Activated naive CD8-positive, alpha-beta T cell treated with anti-CD3 and anti-CD28 coated beads, Interleukin-2, amount 50 U/mL, for 24 hours (primary cell): ENCODE data around the gene SPTBN5.
A peak's percentile ranks its signal among the peaks of the same experiment; 100 is the strongest.

Source experiments
- ATAC-seq: fragments of 150-1000 bp; cut with Tn5 transposase; one replicate; pipeline ENCODE4 v1.10.0; 2021
- DNase-seq: peaks from one replicate; pipeline ENCODE4 v3.0.0; 2021
- H3K27ac Mint-ChIP-seq: one replicate; pipeline ENCODE4 v1.8.0; 2021; ENCODE audit warnings: mild to moderate bottlenecking, mixed read lengths
- H3K27me3 Mint-ChIP-seq: one replicate; pipeline ENCODE4 v1.8.0; 2021; ENCODE audit warnings: mixed read lengths
- H3K36me3 Mint-ChIP-seq: one replicate; pipeline ENCODE4 v1.8.0; 2021; ENCODE audit warnings: low read depth, mixed read lengths
- H3K4me1 Mint-ChIP-seq: one replicate; pipeline ENCODE4 v1.8.0; 2021; ENCODE audit warnings: mixed read lengths
- H3K4me3 Mint-ChIP-seq: one replicate; pipeline ENCODE4 v1.8.0; 2021; ENCODE audit warnings: mild to moderate bottlenecking, moderate library complexity, mixed read lengths
- H3K9me3 Mint-ChIP-seq: one replicate; pipeline ENCODE4 v1.8.0; 2021; ENCODE audit warnings: mixed read lengths

Gene SPTBN5

DNA sequence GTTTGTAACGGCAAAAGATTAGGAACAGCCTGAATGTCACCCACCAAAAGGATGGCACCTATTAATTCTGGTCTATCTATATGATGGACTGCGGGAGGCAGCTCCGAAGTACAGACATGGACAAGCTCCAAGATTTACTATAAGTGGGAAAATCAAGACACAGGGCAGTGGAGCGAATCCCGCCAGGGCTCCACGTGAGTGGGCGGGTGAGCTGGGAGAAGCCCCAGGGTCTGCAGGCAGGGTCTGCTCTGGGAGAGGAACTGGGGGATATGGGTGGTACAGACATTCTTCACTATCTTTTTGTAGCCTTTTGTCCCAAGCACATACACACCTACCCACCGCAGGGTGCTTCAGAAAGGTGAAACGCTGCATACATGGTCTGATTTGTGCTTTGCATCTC, 38.2 kb upstream of the SPTBN5 start:
- no peaks in the 10 kb centered on the region for H3K9me3 Mint-ChIP-seq
- DNase-seq (no peak), ATAC-seq (no peak)
- H3K27ac Mint-ChIP-seq: no peak overlapping the region
- no peak overlapping the region for H3K4me3 Mint-ChIP-seq
- peaks cover 79% of the 10 kb centered on the region for H3K4me1 Mint-ChIP-seq
- peaks cover 7% of the 10 kb centered on the region for H3K36me3 Mint-ChIP-seq
- H3K27me3 Mint-ChIP-seq: no peaks in the 10 kb centered on the region

- Mint-ChIP-seq H3K27me3 (no peaks in the 10 kb centered on the region), H3K9me3 (no peaks in the 10 kb centered on the region), H3K36me3 (peaks cover 9% of the 10 kb centered on the region), H3K4me1 (peaks cover 77% of the 10 kb centered on the region), H3K27ac (peak overlapping the region; percentile 35), H3K4me3 (no peak overlapping the region)
- DNase-seq (no peak), ATAC-seq (no peak)
Observed at GRCh38 chr15:41930867-41931222, 37.0 kb upstream of the SPTBN5 start.

GRCh38 chr15:41930221-41930866, 36.5 kb upstream of the SPTBN5 start:
- DNase-seq (no peak), ATAC-seq (no peak)
- H3K27ac Mint-ChIP-seq: peak overlapping the region; percentile 35
- peaks cover 6% of the 10 kb centered on the region for H3K36me3 Mint-ChIP-seq
- H3K4me3 Mint-ChIP-seq: no peak overlapping the region
- peaks cover 72% of the 10 kb centered on the region for H3K4me1 Mint-ChIP-seq
- H3K9me3 Mint-ChIP-seq: no peaks in the 10 kb centered on the region
- H3K27me3 Mint-ChIP-seq: no peaks in the 10 kb centered on the region

DNA sequence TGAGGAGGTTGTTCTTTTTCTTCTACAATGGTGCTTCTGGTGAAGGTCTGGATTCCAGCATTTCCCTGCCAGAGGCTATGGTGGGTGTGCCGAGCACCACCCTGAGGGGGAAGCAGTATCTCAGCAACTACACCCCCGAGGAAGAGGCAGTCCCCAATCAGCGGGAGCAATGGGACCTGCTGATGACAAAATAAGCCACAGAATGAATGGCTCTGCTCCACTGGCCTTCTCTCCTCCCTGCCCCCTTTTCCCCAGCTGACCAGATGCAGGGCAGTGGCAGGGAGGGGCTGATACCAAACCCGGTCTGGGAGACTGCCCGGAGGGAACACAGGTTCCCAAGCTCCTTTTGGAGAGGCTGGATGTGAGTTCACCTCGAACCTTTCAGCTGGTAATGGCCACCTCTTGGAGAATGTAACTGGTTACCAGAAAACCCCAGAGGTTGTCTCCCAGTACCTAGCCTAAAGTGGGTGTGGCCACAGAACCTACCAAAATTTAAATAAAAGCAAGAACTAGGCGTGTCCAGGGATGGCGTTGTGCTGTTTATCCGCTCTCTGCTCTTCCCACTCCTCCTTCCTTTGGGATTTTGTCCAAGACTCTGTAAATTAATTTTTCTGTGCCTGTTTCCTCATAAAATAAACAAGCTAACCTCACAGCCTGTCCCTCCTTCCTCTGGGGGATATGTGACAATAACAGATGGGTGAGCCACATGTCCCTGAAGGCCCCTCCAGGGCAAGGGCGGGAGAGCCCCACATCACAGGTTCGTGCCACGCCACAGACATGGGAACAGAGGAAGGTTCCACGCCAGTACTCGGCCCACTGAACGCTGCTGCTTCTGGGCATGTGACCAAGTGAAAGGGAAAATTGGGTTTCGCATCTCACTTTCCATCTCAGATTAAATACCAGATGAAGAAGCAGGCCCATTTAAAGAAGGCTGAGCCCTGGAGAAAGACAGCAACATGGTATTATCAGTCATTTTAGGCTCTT, 35.1 kb upstream of the SPTBN5 start:
- Mint-ChIP-seq H3K4me3 (no peak overlapping the region), H3K4me1 (peaks cover 57% of the 10 kb centered on the region), H3K27ac (peak overlapping the region; percentile 8), H3K9me3 (no peaks in the 10 kb centered on the region), H3K36me3 (peaks cover 6% of the 10 kb centered on the region), H3K27me3 (no peaks in the 10 kb centered on the region)
- ATAC-seq: peak; percentile 91
- DNase-seq: peak; percentile 57

DNA sequence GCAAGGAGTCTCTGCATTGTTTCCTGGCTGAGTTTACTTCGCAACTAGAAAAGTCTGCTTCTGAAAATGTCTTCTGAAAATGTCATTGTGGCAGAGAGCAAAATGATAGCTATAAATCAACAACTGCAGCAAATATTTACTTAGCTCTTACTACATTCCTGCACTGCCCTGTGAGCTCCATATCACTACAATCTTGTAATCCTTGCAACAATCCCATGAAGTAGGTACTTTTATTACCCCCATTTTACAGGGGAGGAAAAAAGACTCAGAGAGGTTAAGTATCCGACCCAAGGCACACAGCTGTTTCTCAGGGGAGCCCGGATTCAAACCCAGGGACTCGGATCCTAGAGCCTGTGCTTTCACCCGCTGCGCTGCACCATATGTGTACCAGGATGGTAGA, 34.2 kb upstream of the SPTBN5 start:
- H3K36me3 Mint-ChIP-seq: peaks cover 6% of the 10 kb centered on the region
- no peaks in the 10 kb centered on the region for H3K9me3 Mint-ChIP-seq
- no peak overlapping the region for H3K27ac Mint-ChIP-seq
- peaks cover 55% of the 10 kb centered on the region for H3K4me1 Mint-ChIP-seq
- H3K27me3 Mint-ChIP-seq: no peaks in the 10 kb centered on the region
- DNase-seq: no peak
- ATAC-seq: no peak
- H3K4me3 Mint-ChIP-seq: no peak overlapping the region

DNA sequence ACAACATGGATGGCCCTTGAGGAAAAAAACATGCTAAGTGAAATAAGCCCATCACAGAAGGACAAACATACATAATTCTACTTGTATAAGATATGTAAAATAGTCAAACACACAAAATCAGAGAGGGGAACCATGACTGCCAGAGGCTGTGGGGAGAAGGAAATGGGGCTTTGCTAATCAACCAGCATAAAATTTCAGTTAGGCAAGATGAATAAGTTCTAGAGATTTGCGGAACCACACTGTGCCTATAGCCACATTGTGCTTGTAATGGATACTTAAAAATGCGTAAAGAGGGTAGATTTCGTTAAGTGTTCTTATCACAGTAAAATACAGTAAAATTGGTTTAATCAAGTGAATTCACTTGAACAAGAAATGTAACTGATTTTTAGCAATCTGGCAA, 33.7 kb upstream of the SPTBN5 start:
- Mint-ChIP-seq H3K36me3 (peaks cover 6% of the 10 kb centered on the region), H3K4me1 (peaks cover 54% of the 10 kb centered on the region), H3K27me3 (no peaks in the 10 kb centered on the region), H3K9me3 (no peaks in the 10 kb centered on the region), H3K27ac (no peak overlapping the region), H3K4me3 (no peak overlapping the region)
- DNase-seq (no peak), ATAC-seq (no peak)

DNA sequence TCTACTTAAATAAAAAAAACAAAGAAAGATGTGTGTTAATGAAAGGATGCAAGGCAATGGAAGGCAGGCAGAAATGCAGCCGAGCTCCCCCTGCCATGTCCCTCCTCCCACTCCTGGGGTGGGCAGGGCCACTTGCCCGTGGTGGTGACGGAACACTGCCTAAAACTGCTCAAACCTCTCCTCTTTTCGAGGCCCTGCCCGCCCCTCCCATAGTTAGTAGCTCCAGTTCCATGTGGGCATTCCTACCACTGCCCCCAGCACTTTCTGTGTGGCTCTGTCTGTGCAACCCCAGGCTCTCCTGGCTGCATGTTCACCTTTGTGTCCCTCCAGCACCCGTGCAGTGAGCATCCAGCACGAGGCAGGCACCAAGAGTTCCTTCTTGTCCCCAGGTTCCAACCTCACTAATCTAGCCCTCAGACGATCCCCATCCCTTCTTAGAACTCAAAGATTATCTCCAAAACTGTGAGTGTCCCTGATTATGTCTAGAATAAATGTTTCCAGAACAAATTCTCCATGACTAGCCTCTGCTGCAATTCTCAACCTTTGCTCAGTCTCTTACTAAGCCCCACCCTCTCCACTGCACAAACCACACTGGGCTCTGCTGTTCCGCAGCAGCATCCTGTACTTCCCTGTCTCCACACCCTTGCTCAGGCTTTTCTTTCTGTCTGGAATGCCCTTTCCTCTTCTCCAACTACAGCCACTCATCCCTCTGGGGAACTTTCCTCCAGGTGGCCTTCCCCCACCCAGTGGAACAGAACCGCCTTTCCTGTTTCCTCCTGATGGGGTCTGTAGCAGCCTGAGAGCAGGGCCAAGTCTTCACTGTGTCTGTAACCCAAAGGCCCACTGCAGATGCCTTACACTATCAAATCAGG, 32.6 kb upstream of the SPTBN5 start:
- Mint-ChIP-seq H3K9me3 (no peaks in the 10 kb centered on the region), H3K36me3 (peaks cover 6% of the 10 kb centered on the region), H3K27me3 (no peaks in the 10 kb centered on the region), H3K4me3 (no peak overlapping the region), H3K27ac (peak overlapping the region; percentile 29), H3K4me1 (peaks cover 51% of the 10 kb centered on the region)
- no peak for ATAC-seq
- no peak for DNase-seq

- no peak overlapping the region for H3K27ac Mint-ChIP-seq
- DNase-seq: no peak
- no peak overlapping the region for H3K4me3 Mint-ChIP-seq
- no peak for ATAC-seq
- H3K4me1 Mint-ChIP-seq: peaks cover 42% of the 10 kb centered on the region
- peaks cover 6% of the 10 kb centered on the region for H3K36me3 Mint-ChIP-seq
- H3K27me3 Mint-ChIP-seq: no peaks in the 10 kb centered on the region
- no peaks in the 10 kb centered on the region for H3K9me3 Mint-ChIP-seq
Observed at GRCh38 chr15:41925086-41925608, 31.3 kb upstream of the SPTBN5 start.

DNA sequence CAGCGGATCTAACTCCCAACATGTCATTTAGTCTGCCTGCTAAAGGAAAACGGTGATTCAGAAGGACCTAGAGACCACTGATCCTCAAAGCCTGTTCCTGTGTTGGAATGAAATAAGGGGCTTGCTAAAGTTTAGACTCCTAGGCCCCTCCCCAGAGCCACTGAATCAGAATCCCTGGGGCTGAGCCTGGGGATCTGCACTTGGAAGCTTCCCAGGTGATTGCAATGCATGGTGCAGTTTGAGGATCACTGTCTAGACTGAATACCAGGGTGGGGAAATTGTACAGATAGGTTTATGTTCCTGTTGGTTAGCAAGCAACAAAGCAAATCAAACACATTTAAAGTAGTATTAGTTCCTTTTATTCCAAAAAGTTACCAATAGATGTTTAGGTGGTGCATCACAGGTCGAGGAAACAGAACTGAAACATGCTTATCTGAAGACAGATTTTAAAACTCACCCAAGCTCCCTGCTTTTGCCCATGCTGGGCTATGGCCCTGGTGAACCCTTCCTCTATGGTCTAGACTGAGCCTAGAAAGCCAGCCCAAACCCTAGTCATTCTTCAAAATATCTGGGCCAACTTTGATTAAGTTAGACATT, 29.6 kb upstream of the SPTBN5 start:
- DNase-seq (no peak), ATAC-seq (no peak)
- Mint-ChIP-seq H3K9me3 (no peaks in the 10 kb centered on the region), H3K27ac (no peak overlapping the region), H3K4me3 (no peak overlapping the region), H3K36me3 (peaks cover 8% of the 10 kb centered on the region), H3K27me3 (no peaks in the 10 kb centered on the region), H3K4me1 (peaks cover 26% of the 10 kb centered on the region)

DNA sequence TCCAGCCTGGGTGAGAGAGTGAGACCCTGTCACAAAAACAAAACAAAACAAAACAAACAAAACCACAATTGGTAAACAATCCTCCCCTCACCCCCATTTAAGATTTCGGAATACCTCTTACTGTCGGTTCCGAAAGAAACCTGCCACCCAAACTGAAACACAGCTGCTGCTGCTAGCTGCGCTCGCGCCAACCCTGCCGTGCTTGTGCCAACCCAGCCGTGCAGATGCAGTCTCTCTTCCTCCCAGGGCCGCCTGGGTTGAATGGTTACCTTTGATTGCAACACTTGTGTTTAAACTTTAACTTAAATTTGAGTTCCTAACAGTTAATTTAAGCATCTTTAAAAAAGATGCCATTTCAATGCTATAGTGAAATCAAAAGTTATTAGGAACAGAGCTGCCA, 28.5 kb upstream of the SPTBN5 start:
- Mint-ChIP-seq H3K4me1 (peaks cover 16% of the 10 kb centered on the region), H3K4me3 (no peak overlapping the region), H3K9me3 (no peaks in the 10 kb centered on the region), H3K27me3 (no peaks in the 10 kb centered on the region), H3K36me3 (peaks cover 8% of the 10 kb centered on the region), H3K27ac (no peak overlapping the region)
- DNase-seq: no peak
- ATAC-seq: no peak

- ATAC-seq (no peak), DNase-seq (no peak)
- H3K27me3 Mint-ChIP-seq: no peaks in the 10 kb centered on the region
- no peak overlapping the region for H3K4me3 Mint-ChIP-seq
- no peaks in the 10 kb centered on the region for H3K9me3 Mint-ChIP-seq
- H3K36me3 Mint-ChIP-seq: peaks cover 7% of the 10 kb centered on the region
- H3K27ac Mint-ChIP-seq: no peak overlapping the region
- peaks cover 11% of the 10 kb centered on the region for H3K4me1 Mint-ChIP-seq
Observed at GRCh38 chr15:41921639-41922038, 27.8 kb upstream of the SPTBN5 start.

GRCh38 chr15:41921167-41921566, 27.3 kb upstream of the SPTBN5 start:
- Mint-ChIP-seq H3K27me3 (no peaks in the 10 kb centered on the region), H3K27ac (no peak overlapping the region), H3K36me3 (peaks cover 2% of the 10 kb centered on the region), H3K4me1 (peaks cover 11% of the 10 kb centered on the region), H3K4me3 (no peak overlapping the region), H3K9me3 (no peaks in the 10 kb centered on the region)
- DNase-seq: no peak
- no peak for ATAC-seq

DNA sequence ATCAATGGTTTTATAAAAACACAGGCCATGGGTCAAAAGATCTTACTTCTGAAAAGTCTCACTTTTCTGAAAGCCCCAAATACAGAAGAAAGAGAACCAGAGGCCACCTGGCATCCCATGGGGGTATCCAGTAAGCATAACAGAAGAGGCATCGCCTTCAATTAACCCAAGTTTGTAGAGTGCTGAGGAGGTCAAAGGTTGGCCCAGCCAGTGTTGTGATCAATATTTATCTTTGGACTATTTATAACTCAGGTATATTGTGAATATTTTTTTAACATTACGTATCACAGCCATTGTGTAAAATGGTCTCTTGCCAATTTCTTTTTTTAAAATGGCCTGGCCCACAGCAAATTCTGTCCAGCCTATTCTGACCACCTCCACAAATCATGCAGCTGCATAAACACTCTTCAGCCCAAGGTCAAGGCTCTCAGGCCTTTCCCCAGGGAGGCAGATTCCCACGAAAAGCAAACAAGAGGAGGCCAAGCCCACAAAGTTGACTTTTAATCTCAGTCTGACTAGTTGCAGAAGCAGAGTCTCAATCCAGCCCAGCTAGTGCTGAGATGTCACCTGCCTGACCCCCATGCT, 26.2 kb upstream of the SPTBN5 start:
- H3K4me1 Mint-ChIP-seq: peaks cover 11% of the 10 kb centered on the region
- ATAC-seq: no peak
- DNase-seq: no peak
- H3K27ac Mint-ChIP-seq: no peak overlapping the region
- H3K9me3 Mint-ChIP-seq: no peaks in the 10 kb centered on the region
- H3K4me3 Mint-ChIP-seq: no peak overlapping the region
- peaks cover 5% of the 10 kb centered on the region for H3K36me3 Mint-ChIP-seq
- no peaks in the 10 kb centered on the region for H3K27me3 Mint-ChIP-seq
